ENCODE measurements around the gene SPTB.

GRCh38 chr14:64762044-64763034, 117.4 kb downstream of the SPTB start:
- no peak; the same call in 1 of the 2 replicates for TF ChIP-seq CTCF (IDR thresholded peaks at IDR 0.05)
- TF ChIP-seq ZFX (IDR thresholded peaks at IDR 0.05; ENCODE audit: borderline replicate concordance) = no peak
